Activated gamma-delta T cell treated with Interleukin-2 at 50 U/mL for 16 hours (primary cell): ENCODE measurements around the gene SPEM2.

Experiments used
- DNase-seq: peaks from one replicate; pipeline ENCODE4 v3.0.0-alpha.2; 2020

SPEM2 gene

GRCh38 chr17:7475764-7476422 is 50.5 kb downstream of the SPEM2 start:
- DNase-seq = no peak

GRCh38 chr17:7476494-7476893 is 51.1 kb downstream of the SPEM2 start:
- no peak for DNase-seq

GRCh38 chr17:7476951-7477350 is 51.5 kb downstream of the SPEM2 start:
- DNase-seq = no peak
